Measurements from ENCODE around the gene TMEM207.
"Not testable (repeated sequence)": the region's sequence is repeated elsewhere in the genome, so short reads cannot be mapped to it uniquely, and the experiment has no call there.

TMEM207 gene

GRCh38 chr3:190485830-190486532 is 36.3 kb upstream of the TMEM207 start:
- no peak for TF ChIP-seq CTCF (IDR thresholded peaks at IDR 0.05; ENCODE audit: low read depth, low read length)
- peak; percentile 49 for DNase-seq (ENCODE audit: low read depth, low spot score)
- no peak overlapping the region for H3K4me3 ChIP-seq (ENCODE audit: low read depth, low read length)
- in situ Hi-C loops (cut with HindIII; ENCODE audit: low sequenced_read_pairs): no loop called here

GRCh38 chr3:190481779-190482178 is 32.1 kb upstream of the TMEM207 start:
- no peak for TF ChIP-seq CTCF (IDR thresholded peaks at IDR 0.05; ENCODE audit: low read depth, low read length)
- H3K4me3 ChIP-seq (ENCODE audit: low read depth, low read length): no peak overlapping the region
- in situ Hi-C loops (cut with HindIII; ENCODE audit: low sequenced_read_pairs): no loop called here
- DNase-seq (ENCODE audit: low read depth, low spot score): no peak

- H3K4me3 ChIP-seq (ENCODE audit: low read depth, low read length); in situ Hi-C loops (cut with HindIII; ENCODE audit: low sequenced_read_pairs); DNase-seq (ENCODE audit: low read depth, low spot score): not testable (repeated sequence)
Observed at GRCh38 chr3:190473261-190473660, 23.6 kb upstream of the TMEM207 start.

GRCh38 chr3:190467922-190468321 is 18.2 kb upstream of the TMEM207 start:
- in situ Hi-C loops (cut with HindIII; ENCODE audit: low sequenced_read_pairs): no loop called here
- H3K4me3 ChIP-seq (ENCODE audit: low read depth, low read length): no peak overlapping the region
- no peak for TF ChIP-seq CTCF (IDR thresholded peaks at IDR 0.05; ENCODE audit: low read depth, low read length)
- no peak for DNase-seq (ENCODE audit: low read depth, low spot score)

GRCh38 chr3:190458040-190458439 is 8.3 kb upstream of the TMEM207 start:
- no peak for DNase-seq (ENCODE audit: low read depth, low spot score)
- no peak for TF ChIP-seq CTCF (IDR thresholded peaks at IDR 0.05; ENCODE audit: low read depth, low read length)
- in situ Hi-C loops (cut with HindIII; ENCODE audit: low sequenced_read_pairs): no loop called here
- no peak overlapping the region for H3K4me3 ChIP-seq (ENCODE audit: low read depth, low read length)

- no peak for DNase-seq (ENCODE audit: low read depth, low spot score)
- TF ChIP-seq CTCF (IDR thresholded peaks at IDR 0.05; ENCODE audit: low read depth, low read length): no peak
- in situ Hi-C loops (cut with HindIII; ENCODE audit: low sequenced_read_pairs): no loop called here
- H3K4me3 ChIP-seq (ENCODE audit: low read depth, low read length): no peak overlapping the region
Observed at GRCh38 chr3:190456770-190457169, 7.1 kb upstream of the TMEM207 start.

GRCh38 chr3:190455828-190456227 is 6.1 kb upstream of the TMEM207 start:
- in situ Hi-C loops (cut with HindIII; ENCODE audit: low sequenced_read_pairs): no loop called here
- no peak for TF ChIP-seq CTCF (IDR thresholded peaks at IDR 0.05; ENCODE audit: low read depth, low read length)
- no peak overlapping the region for H3K4me3 ChIP-seq (ENCODE audit: low read depth, low read length)
- no peak for DNase-seq (ENCODE audit: low read depth, low spot score)
